ENCODE measurements around the gene EFCAB12. TPM values are rescaled to one million over a fixed set of nuclear protein-coding genes. Genes with fewer than 3 reads are reported as not detected.

EFCAB12 gene
- total RNA-seq, 4 donors from 2014 or later: not detected

- peaks cover 0 to 5% of the 10 kb centered on the region in 2 donors for H3K36me3 ChIP-seq
- intact Hi-C loops (cut with DNase I; ENCODE audit: low total_unique reads): no loop called here
Observed at GRCh38 chr3:129453732-129454131, 25.3 kb upstream of the EFCAB12 start.

GRCh38 chr3:129449279-129450115 is 21.1 kb upstream of the EFCAB12 start:
- no peaks in the 10 kb centered on the region for H3K9me3 ChIP-seq
- ATAC-seq (no peak), DNase-seq (no peak)
- peaks cover 0 to 5% of the 10 kb centered on the region in 2 donors for H3K36me3 ChIP-seq
- intact Hi-C loops (cut with DNase I; ENCODE audit: low total_unique reads) (no loop called here), in situ Hi-C loops (cut with MboI; ENCODE audit: low sequenced_read_pairs in 4 of 4) (no loop called here)
- peaks cover 0 to 5% of the 10 kb centered on the region in 2 donors for H3K4me1 ChIP-seq
- no peaks in the 10 kb centered on the region for H3K27me3 ChIP-seq
- H3K27ac ChIP-seq: no peak overlapping the region
- no peak for TF ChIP-seq POLR2A (IDR thresholded peaks at IDR 0.05)
- TF ChIP-seq, protein P1, sequence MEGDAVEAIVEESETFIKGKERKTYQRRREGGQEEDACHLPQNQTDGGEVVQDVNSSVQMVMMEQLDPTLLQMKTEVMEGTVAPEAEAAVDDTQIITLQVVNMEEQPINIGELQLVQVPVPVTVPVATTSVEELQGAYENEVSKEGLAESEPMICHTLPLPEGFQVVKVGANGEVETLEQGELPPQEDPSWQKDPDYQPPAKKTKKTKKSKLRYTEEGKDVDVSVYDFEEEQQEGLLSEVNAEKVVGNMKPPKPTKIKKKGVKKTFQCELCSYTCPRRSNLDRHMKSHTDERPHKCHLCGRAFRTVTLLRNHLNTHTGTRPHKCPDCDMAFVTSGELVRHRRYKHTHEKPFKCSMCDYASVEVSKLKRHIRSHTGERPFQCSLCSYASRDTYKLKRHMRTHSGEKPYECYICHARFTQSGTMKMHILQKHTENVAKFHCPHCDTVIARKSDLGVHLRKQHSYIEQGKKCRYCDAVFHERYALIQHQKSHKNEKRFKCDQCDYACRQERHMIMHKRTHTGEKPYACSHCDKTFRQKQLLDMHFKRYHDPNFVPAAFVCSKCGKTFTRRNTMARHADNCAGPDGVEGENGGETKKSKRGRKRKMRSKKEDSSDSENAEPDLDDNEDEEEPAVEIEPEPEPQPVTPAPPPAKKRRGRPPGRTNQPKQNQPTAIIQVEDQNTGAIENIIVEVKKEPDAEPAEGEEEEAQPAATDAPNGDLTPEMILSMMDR (IDR thresholded peaks at IDR 0.05 in 4 of 5, conservative IDR thresholded peaks at IDR 0.05 in 1 of 5): no peak
- no peak overlapping the region for H3K4me3 ChIP-seq

More at GRCh38 chr3:129453732-129454131, 25.3 kb upstream of the EFCAB12 start:
- no peak for TF ChIP-seq POLR2A (IDR thresholded peaks at IDR 0.05)
- TF ChIP-seq, protein P1 (IDR thresholded peaks at IDR 0.05 in 4 of 5, conservative IDR thresholded peaks at IDR 0.05 in 1 of 5): no peak
- peaks cover 0 to 5% of the 10 kb centered on the region in 2 donors for H3K4me1 ChIP-seq
- no peak overlapping the region for H3K4me3 ChIP-seq
- ATAC-seq (no peak), DNase-seq (no peak)
- no peaks in the 10 kb centered on the region for H3K27me3 ChIP-seq
- in situ Hi-C loops (cut with MboI; ENCODE audit: low sequenced_read_pairs in 4 of 4): no loop called here
- H3K27ac ChIP-seq: no peak overlapping the region
- no peaks in the 10 kb centered on the region for H3K9me3 ChIP-seq

- Histone ChIP-seq H3K36me3 (peaks cover 0 to 5% of the 10 kb centered on the region in 2 donors), H3K27ac (no peak overlapping the region), H3K9me3 (no peaks in the 10 kb centered on the region), H3K4me3 (no peak overlapping the region), H3K4me1 (peaks cover 0 to 5% of the 10 kb centered on the region in 2 donors), H3K27me3 (no peaks in the 10 kb centered on the region)
- TF ChIP-seq, protein P1 (IDR thresholded peaks at IDR 0.05 in 4 of 5, conservative IDR thresholded peaks at IDR 0.05 in 1 of 5): no peak
- TF ChIP-seq POLR2A (IDR thresholded peaks at IDR 0.05): no peak
- in situ Hi-C loops (cut with MboI; ENCODE audit: low sequenced_read_pairs in 4 of 4) (no loop called here), intact Hi-C loops (cut with DNase I; ENCODE audit: low total_unique reads) (no loop called here)
- ATAC-seq (no peak), DNase-seq (no peak)
Observed at GRCh38 chr3:129448186-129448895, 19.9 kb upstream of the EFCAB12 start.

DNA sequence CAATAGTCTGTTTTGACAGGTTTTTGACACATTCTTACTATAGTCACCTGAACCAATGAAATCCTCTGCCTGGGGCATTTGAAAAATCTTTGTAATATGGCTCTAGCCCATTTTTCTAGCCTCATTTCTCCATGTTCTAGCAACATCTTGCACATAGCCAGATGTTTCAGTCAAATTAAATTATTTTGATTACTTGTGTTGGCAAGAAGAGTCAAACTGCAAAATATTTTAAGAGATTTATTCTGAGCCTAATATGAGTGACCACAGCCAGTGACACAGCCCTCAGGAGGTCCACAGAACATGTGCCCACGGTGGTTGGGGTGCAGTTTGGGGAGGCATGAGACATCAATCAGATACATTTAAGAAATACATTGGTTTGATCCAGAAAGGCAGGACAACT is 18.5 kb upstream of the EFCAB12 start:
- ATAC-seq (no peak), DNase-seq (no peak)
- no peaks in the 10 kb centered on the region for H3K27me3 ChIP-seq
- no peaks in the 10 kb centered on the region for H3K9me3 ChIP-seq
- H3K27ac ChIP-seq: no peak overlapping the region
- in situ Hi-C loops (cut with MboI; ENCODE audit: low sequenced_read_pairs in 4 of 4) (no loop called here), intact Hi-C loops (cut with DNase I; ENCODE audit: low total_unique reads) (no loop called here)
- peaks cover 10 to 16% of the 10 kb centered on the region in 2 donors for H3K4me1 ChIP-seq
- no peak overlapping the region for H3K4me3 ChIP-seq
- TF ChIP-seq POLR2A (IDR thresholded peaks at IDR 0.05): no peak
- TF ChIP-seq, protein P1 (IDR thresholded peaks at IDR 0.05 in 4 of 5, conservative IDR thresholded peaks at IDR 0.05 in 1 of 5): no peak
- H3K36me3 ChIP-seq: peaks cover 0 to 3% of the 10 kb centered on the region in 2 donors

Data from gastrocnemius medialis (tissue), 4 donors.